Hematopoietic multipotent progenitor cell treated with erythropoietin and hydrocortisone succinate and interleukin-3 and kit ligand, for 15 days (in vitro differentiated cells): ENCODE results near the gene RAB44.
"Not testable (repeated sequence)": the region's sequence is repeated elsewhere in the genome, so short reads cannot be mapped to it uniquely, and the experiment has no call there.

Experiments used
- DNase-seq: peaks from one replicate; pipeline ENCODE4 v3.0.0-alpha.2; 2015; ENCODE audit warnings: low spot score

RAB44 gene

GRCh38 chr6:36697481-36697903 lies at the start of gene RAB44:
RAB44 (plus strand) TSS chr6:36697826; CDS start chr6:36704236, 6,410 bp downstream.
- DNase-seq = no peak

- no peak for DNase-seq
Observed at GRCh38 chr6:36649086-36649485, 48.5 kb upstream of the RAB44 start.

GRCh38 chr6:36649701-36650484 lies 47.7 kb upstream of the RAB44 start:
- no peak for DNase-seq

GRCh38 chr6:36650848-36651478 lies 46.7 kb upstream of the RAB44 start:
- DNase-seq = no peak

- no peak for DNase-seq
Observed at GRCh38 chr6:36651659-36652379, 45.8 kb upstream of the RAB44 start.

- DNase-seq = not testable (repeated sequence)
Observed at GRCh38 chr6:36654469-36654868, 43.2 kb upstream of the RAB44 start.

- DNase-seq = no peak
Observed at GRCh38 chr6:36655085-36655724, 42.4 kb upstream of the RAB44 start.

GRCh38 chr6:36656441-36656840 lies 41.2 kb upstream of the RAB44 start:
- no peak for DNase-seq

GRCh38 chr6:36657271-36657670 lies 40.4 kb upstream of the RAB44 start:
- no peak for DNase-seq

GRCh38 chr6:36657942-36658544 lies 39.6 kb upstream of the RAB44 start:
- no peak for DNase-seq

GRCh38 chr6:36659271-36659670 lies 38.4 kb upstream of the RAB44 start:
- no peak for DNase-seq

- no peak for DNase-seq
Observed at GRCh38 chr6:36660771-36661471, 36.7 kb upstream of the RAB44 start.

- no peak for DNase-seq
Observed at GRCh38 chr6:36662380-36662779, 35.2 kb upstream of the RAB44 start.

GRCh38 chr6:36662827-36663256 lies 34.8 kb upstream of the RAB44 start:
- no peak for DNase-seq

GRCh38 chr6:36663504-36664446 lies 33.9 kb upstream of the RAB44 start:
- no peak for DNase-seq

GRCh38 chr6:36665180-36665579 lies 32.4 kb upstream of the RAB44 start:
- no peak for DNase-seq

- DNase-seq = no peak
Observed at GRCh38 chr6:36666287-36666686, 31.3 kb upstream of the RAB44 start.

- DNase-seq = no peak
Observed at GRCh38 chr6:36666826-36667591, 30.6 kb upstream of the RAB44 start.

GRCh38 chr6:36668591-36668990 lies 29.0 kb upstream of the RAB44 start:
- no peak for DNase-seq
